OCI-M2 (cell line): Measurements from ENCODE around the gene FLG.
"Not testable (repeated sequence)": the region's sequence is repeated elsewhere in the genome, so short reads cannot be mapped to it uniquely, and the experiment has no call there.

Source experiments
- DNase-seq: peaks from one replicate; lab custom pipeline; 2025; ENCODE audit not compliant: unreplicated experiment; lab: John Stamatoyannopoulos, UW

The FLG gene

GRCh38 chr1:152303139-152303872 is 21.7 kb downstream of the FLG start:
- not testable (repeated sequence) for DNase-seq

- DNase-seq, result not testable (repeated sequence)
These were observed 68.6 kb downstream of the FLG start for GRCh38 chr1:152256394-152256793.
